ENCODE results near the gene HIGD2B.
"Not testable (repeated sequence)": the region's sequence is repeated elsewhere in the genome, so short reads cannot be mapped to it uniquely, and the experiment has no call there.

HIGD2B gene, protein sequence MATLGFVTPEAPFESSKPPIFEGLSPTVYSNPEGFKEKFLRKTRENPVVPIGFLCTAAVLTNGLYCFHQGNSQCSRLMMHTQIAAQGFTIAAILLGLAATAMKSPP

DNA sequence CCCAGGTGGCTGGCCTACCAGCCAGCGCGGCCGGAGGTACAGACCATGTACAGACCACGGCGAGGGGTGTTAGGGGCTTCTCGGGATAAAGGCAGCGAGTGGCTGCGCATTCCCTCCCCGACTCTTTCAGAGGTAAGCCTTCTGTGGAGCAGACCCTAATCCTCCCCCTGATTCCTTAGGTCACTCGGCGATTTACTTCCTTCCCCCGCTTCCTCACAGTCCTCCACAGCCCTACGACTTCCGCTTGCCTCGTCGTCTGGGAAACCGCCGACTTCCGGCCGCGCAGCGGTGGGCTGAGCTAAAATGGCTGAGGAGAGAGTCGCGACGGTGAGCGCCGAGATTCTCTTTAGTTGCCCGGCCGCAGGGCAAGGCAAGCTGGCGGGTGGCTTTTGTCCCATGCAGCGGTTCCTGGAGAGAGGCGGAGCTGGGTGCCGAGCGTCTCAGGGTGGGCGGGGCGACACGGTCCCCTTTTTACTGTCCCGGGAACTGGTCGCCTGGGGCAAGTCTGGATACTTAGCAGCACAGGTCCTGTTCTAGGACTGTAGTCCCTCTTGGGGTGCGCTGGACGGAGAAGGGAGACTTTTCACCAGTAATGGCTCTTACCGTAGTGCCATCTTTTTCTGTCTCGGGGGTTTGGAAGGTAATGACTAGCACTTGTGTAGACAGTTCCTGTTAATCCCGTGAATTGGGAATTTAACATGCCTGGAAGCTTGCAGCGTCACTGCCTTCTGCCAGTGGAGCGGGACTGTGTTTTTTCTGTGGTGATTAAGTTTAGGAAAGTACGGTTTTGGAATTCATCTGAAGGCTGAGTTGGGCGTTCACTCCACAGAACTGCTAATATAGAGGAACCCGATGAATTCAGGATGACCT lies at the start of gene HIGD2B, which contains the start of gene BBS4:
Gene HIGD2B (minus strand): TSS at position 258 of the 870 bp plus-strand sequence. CDS start 9,808 bp downstream, outside the sequence.
Gene BBS4 (plus strand): TSS at position 283 of the 870 bp plus-strand sequence. CDS start 21 bp downstream, at position 304.
- DNase-seq = peak; percentile 92

GRCh38 chr15:72735111-72735510 lies 49.1 kb upstream of the HIGD2B start:
- no peak for DNase-seq

- no peak for DNase-seq
These were observed 48.2 kb upstream of the HIGD2B start for GRCh38 chr15:72733941-72734738.

- no peak for DNase-seq
These were observed 46.5 kb upstream of the HIGD2B start for GRCh38 chr15:72732516-72732915.

DNA sequence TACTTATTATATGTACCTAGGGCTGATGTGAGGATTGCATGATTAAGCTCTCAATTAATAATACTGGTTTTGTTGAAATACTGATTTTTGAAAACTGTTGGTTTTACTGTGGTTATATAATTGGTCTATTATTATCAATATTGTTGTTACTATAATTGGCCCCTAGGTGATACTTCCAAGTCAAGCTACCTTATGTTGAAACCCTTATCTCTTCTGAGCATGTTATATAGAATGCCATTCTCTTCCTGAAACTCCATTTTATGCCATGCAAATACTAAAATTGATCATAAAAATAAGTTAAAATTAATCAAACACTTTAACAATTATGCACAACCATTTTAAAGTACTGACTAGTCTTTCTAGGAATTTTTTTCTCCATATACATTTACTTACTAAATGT lies 46.1 kb upstream of the HIGD2B start:
- no peak for DNase-seq

- DNase-seq = no peak
These were observed 42.8 kb upstream of the HIGD2B start for GRCh38 chr15:72728821-72729220.

DNA sequence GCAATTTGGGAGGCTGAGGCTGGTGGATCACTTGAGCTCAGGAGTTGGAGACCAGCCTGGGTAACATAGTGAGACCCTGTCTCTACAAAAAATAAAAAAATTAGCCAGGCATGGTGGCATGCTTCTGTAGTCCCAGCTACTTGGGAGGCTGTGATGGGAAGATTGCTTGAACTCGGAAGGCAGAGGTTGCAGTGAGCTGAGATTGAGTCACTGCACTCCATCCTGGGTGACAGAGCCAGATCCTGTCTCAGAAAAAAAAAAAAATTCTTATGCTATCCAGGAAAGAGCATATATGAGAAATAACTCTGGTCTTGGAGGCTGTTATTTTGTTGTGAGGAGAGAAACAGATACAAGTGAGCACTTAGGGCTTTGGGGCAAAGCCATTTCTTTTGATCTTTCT lies 42.3 kb upstream of the HIGD2B start:
- not testable (repeated sequence) for DNase-seq

GRCh38 chr15:72727154-72727553 lies 41.2 kb upstream of the HIGD2B start:
- no peak for DNase-seq

- not testable (repeated sequence) for DNase-seq
These were observed 39.9 kb upstream of the HIGD2B start for GRCh38 chr15:72725851-72726250.

DNA sequence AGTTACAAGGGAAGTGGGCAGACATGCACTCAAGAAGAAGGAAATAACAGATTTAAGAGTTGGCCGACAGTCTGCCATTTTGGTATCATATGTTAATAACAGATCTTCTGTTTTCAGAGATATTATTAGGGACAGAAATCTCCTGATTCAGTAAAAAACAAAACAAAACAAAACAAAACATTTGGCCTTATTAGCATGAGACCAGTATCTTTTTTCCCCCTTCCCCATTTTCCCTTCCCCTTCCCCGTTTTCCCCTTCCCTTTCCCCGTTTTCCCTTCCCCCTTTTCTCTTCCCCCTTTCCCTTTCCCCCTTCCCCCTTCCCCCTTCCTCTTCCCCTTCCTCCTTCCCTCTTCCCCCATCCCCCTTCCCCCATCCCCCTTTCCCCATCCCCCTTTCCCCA lies 39.5 kb upstream of the HIGD2B start:
- no peak for DNase-seq

- no peak for DNase-seq
These were observed 38.0 kb upstream of the HIGD2B start for GRCh38 chr15:72724028-72724427.

DNA sequence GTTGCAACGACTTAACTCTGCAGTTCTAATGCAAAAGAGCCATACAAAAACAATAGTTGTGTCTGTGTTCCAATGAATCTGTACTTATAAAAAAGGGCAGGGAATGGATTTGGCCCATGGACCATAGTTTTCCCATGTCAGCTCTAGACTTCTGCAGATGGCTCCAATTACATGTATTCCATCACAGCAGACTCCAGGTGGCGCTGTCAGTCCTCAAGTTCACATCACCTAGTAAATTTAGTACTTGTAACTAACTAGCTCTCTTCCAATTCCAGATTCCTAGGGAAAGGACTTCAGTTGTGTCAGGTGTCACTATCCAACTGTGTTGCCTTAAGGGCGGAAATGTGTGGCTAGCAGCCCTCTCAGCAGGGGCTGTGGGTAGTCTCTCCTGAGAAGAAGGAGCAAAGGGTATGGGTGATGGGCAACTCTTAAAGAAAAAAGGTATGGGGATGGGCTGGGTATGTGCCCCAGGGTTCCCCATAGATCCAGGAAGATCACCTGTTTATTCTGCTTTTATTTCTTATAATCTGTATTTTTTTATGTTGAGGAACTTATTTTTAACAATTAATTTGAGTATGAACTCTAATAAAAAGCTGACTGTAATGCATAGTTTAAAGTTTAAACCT lies 36.2 kb upstream of the HIGD2B start:
- peak; percentile 76 for DNase-seq

GRCh38 chr15:72708551-72709303 lies 22.7 kb upstream of the HIGD2B start:
- DNase-seq = not testable (repeated sequence)

DNA sequence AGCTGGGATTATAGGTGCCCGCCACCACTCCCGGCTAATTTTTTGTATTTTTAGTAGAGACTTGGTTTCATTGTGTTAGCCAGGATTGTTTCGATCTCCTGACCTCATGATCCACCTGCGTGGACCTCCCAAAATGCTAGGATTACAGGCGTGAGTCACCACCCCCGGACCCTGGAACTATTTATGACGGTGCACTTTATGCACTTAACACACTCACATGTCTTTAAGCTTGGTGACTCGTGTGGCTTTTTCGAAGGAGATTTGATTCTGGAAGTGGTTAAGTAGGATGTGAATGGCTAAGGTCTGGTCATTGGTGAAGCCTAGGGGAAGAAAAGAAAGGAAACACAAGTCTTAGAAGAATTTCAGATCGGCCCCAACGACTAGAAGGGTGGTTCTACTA lies 20.3 kb upstream of the HIGD2B start:
- no peak for DNase-seq

DNA sequence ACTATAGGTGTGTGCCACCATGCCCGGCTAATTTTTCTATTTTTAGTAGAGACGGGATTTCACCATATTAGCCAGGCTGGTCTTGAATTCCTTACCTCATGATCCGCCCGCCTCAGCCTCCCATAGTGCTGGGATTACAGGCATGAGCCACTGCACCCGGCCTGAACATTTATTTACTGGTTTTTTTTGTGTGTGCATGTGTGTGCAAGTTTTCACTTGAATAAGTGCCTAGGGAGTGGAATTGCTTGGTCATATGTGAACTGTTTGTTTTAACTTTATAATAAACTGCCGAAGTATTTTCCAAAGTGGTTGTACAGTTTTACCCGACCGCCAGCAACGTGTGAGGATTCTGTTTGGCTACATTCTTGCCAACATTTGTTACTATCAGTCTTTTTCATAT lies 14.1 kb upstream of the HIGD2B start:
- DNase-seq = no peak

DNA sequence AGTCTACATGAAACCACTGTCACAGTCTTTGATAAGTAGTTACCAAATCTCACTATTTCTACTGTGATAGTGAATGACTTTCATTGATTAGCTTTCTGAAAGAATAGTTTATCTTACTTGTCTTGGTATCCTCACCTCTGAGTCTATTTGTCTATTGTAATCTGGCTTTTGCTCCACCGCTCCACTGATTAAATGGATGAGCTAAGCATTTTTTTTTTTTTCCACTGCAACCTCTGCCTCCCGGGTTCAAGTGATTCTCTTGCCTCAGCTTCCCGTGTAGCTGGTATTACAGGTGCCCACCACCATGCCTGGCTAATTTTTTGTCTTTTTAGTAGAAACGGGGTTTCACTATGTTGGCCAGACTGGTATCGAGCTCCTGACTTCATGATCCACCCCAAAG lies 13.0 kb upstream of the HIGD2B start:
- no peak for DNase-seq

DNA sequence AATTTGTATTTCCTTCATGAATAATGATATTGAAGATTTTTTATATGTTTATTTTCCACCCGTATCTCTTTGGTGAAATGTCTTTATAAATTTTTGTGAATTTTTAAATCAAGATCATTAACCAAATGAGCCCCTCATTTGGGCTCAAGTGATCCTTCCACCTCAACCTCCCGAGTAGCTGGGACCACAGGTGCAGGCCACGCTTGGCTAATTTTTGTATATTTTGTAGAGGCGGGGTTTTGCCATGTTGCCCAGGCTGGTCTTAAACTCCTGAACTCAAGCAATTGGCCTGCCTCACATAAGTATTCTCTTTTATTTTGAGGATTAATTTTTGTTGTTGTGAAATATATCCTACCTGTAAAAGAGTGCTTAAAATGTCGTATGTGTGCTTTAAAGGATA lies 5.0 kb upstream of the HIGD2B start:
- DNase-seq = no peak

DNA sequence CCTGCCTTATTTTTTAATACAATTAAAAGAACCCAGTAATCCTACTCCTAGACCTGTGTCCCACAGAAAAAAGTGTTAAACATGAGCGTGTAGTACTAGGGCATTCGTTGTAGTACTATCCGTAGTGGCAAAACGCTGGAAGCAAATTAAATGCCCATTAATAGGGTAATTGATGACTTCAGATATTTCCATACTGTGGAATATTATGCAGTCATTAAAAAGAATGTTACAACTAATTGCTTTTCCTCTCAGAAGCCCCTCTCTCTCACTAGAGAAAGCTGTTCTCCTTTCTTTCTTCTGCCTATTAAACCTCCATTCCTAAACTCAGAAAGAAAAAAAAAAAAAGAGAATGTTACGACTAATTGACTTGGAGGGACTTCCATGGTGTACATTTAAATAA lies 2.7 kb upstream of the HIGD2B start:
- DNase-seq = no peak

DNA sequence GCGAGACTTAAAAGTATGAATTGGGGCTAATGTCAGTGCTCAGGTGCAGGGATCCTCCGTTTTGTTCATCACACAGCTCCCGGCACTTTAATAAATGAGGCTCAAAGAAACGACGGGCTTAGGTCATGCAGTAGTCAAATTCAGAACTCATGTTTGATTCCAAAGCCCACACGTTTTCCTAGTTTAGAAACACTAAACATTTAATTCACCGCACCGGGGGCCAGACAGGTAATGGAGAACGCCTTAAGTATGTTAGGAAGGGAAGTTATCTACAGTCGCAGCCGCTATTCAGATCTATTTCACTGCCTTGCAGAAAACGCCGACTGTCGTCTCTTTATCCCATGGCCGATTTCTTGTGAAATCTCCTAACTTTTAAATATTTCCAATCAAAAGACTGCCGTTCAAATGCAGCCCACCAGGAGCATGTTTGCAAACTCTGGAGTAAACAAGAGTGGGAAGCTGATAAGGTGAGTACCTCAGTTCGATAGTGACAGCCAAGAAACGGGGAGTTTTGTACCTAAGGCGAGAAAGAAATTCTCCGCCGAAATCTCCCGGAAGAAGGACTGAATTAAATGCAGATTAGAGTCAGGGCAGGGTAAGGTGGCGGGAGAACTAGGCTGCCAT lies 569 bp downstream of the HIGD2B start:
- no peak for DNase-seq

DNA sequence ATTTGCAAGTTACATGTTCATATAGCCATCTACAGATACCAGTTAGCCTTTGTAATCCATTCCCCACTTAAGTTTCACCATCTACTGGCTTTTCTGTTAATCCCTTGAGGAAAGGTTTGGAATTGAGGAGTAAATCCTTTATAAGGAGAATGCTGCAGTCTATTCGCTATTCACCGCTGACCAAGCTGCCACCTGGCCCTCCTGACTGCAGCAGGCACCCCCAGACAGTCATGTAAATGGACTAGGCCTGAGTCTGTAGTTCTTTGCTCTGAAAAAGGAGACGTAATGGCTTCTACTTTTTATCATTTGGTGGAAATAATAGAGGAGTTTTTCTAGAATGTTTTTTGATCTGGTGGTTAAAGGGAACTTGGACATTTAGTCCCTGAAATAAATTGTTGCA lies 3.2 kb downstream of the HIGD2B start:
- DNase-seq = no peak

- no peak for DNase-seq
These were observed 5.1 kb downstream of the HIGD2B start for GRCh38 chr15:72680931-72681330.

DNA sequence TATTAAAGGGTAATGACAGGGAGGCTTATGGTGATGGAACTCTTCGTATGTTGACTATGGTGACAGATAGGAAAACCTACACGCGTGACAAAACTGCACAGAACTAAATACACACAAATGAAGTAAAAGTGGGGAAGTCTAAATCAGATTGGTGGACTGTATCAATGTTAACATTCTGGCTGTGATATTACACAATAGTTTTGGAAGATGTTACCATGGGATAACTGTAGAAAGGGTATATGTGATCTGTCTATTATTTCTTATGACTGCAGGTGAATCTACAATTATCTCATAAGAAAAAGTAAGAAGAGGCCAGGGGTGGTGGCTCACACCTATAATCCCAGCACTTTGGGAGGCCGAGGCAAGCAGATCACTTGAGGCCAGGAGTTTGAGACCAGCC lies 9.1 kb downstream of the HIGD2B start:
- no peak for DNase-seq
